GM10847 (cell line): ENCODE results near the gene TK1.

Experiments used
- POLR2A ChIP-seq: IDR thresholded peaks from 2 replicates; pipeline ENCODE4 v1.6.1; 2011; ENCODE audit not compliant: insufficient read length; ENCODE audit errors: extremely low read depth

The TK1 gene

GRCh38 chr17:78172249-78173051, 14.4 kb downstream of the TK1 start:
- TF ChIP-seq POLR2A: no peak

- no peak for TF ChIP-seq POLR2A
Observed at GRCh38 chr17:78170692-78171590, 15.9 kb downstream of the TK1 start.

GRCh38 chr17:78168903-78169793, 17.7 kb downstream of the TK1 start:
- TF ChIP-seq POLR2A: peak; percentile 10

- TF ChIP-seq POLR2A: peak; percentile 83
Observed at GRCh38 chr17:78168242-78168902, 18.5 kb downstream of the TK1 start, which contains the start of gene SYNGR2. TSS of gene SYNGR2 (plus strand) at chr17:78168581. CDS start at chr17:78168617, 36 bp downstream.

GRCh38 chr17:78166416-78166815, 20.4 kb downstream of the TK1 start:
- TF ChIP-seq POLR2A: no peak

- no peak for TF ChIP-seq POLR2A
Observed at GRCh38 chr17:78164748-78165607, 21.9 kb downstream of the TK1 start.

- TF ChIP-seq POLR2A: no peak
Observed at GRCh38 chr17:78163881-78164747, 22.7 kb downstream of the TK1 start.

GRCh38 chr17:78159575-78160158, 27.2 kb downstream of the TK1 start:
- no peak for TF ChIP-seq POLR2A

GRCh38 chr17:78154903-78155811, 31.7 kb downstream of the TK1 start:
- peak; percentile 22 for TF ChIP-seq POLR2A

GRCh38 chr17:78151514-78152008, 35.3 kb downstream of the TK1 start:
- no peak for TF ChIP-seq POLR2A
